Neural cell (in vitro differentiated cells): ENCODE results near the gene IREB2. TPM values are rescaled to one million over a fixed set of nuclear protein-coding genes. Genes with fewer than 3 reads are reported as not detected.

Experiments used
- H2AFZ ChIP-seq: fragments of 200-600, 300-800 bp; sonication (generic), shearing (Covaris generic); 2 replicates; pipeline ENCODE4 v1.6.0; 2014; ENCODE audit warnings: low read depth, mild to moderate bottlenecking, antibody characterized with exemption, low read length, moderate library complexity
- H3F3A ChIP-seq: fragments of 200-600 bp; shearing (Covaris generic); 2 replicates; pipeline ENCODE4 v1.6.1; 2016; ENCODE audit warnings: mild to moderate bottlenecking, moderate library complexity, mixed read lengths, antibody characterized with exemption, low read length; ENCODE audit not compliant: insufficient read depth, poor library complexity, severe bottlenecking
- H3K27ac ChIP-seq: fragments of 200-600, 300-800 bp; sonication (generic), shearing (Covaris generic); 2 replicates; pipeline ENCODE4 v1.5.1; 2014; ENCODE audit warnings: mild to moderate bottlenecking, low read length, moderate library complexity
- H3K27me3 ChIP-seq: fragments of 300-800, 200-600 bp; sonication (generic), shearing (Covaris generic); 2 replicates; pipeline ENCODE4 v1.6.0; 2014; ENCODE audit warnings: mild to moderate bottlenecking, low read depth, low read length, moderate library complexity; ENCODE audit not compliant: insufficient read depth
- H3K36me3 ChIP-seq: fragments of 300-800, 200-600 bp; sonication (generic), shearing (Covaris generic); 2 replicates; pipeline ENCODE4 v1.5.1; 2014; ENCODE audit warnings: mild to moderate bottlenecking, antibody characterized with exemption, low read length, moderate library complexity; ENCODE audit not compliant: insufficient read depth
- H3K4me2 ChIP-seq: fragments of 300-800, 200-600 bp; sonication (generic), shearing (Covaris generic); 2 replicates; pipeline ENCODE4 v1.6.0; 2014; ENCODE audit warnings: mild to moderate bottlenecking, low read length
- H3K4me3 ChIP-seq: fragments of 300-800, 200-600 bp; sonication (generic), shearing (Covaris generic); 2 replicates; pipeline ENCODE4 v1.5.1; 2014; ENCODE audit warnings: mild to moderate bottlenecking, low read length, moderate library complexity
- H3K79me2 ChIP-seq: fragments of 200-600 bp; shearing (Covaris generic); replicated peaks from 2 replicates; pipeline ENCODE4 v1.6.0; 2014; ENCODE audit warnings: mild to moderate bottlenecking, low read length, moderate library complexity; ENCODE audit not compliant: insufficient read depth
- H3K9ac ChIP-seq: fragments of 300-800, 200-600 bp; sonication (generic), shearing (Covaris generic); 2 replicates; pipeline ENCODE4 v1.6.1; 2016; ENCODE audit warnings: mild to moderate bottlenecking, low read length, mixed read lengths
- H3K9me2 ChIP-seq: fragments of 200-600 bp; shearing (Covaris generic); 2 replicates; pipeline ENCODE4 v1.6.1; 2016; ENCODE audit warnings: mild to moderate bottlenecking, low read length, mixed read lengths; ENCODE audit not compliant: insufficient read depth
- H3K9me3 ChIP-seq: fragments of 200-600, 300-800 bp; sonication (generic), shearing (Covaris generic); 2 replicates; pipeline ENCODE4 v1.6.1; 2016; ENCODE audit warnings: mild to moderate bottlenecking, mixed run types, low read length, moderate library complexity, mixed read lengths
- H4K20me1 ChIP-seq: fragments of 200-600 bp; shearing (Covaris generic); 2 replicates; pipeline ENCODE4 v1.6.1; 2016; ENCODE audit warnings: mild to moderate bottlenecking, mixed run types; ENCODE audit not compliant: insufficient read depth
- EP300 ChIP-seq: fragments of 450-650 bp; conservative IDR thresholded peaks from 2 replicates; pipeline ENCODE4 v1.6.1; 2014; ENCODE audit warnings: antibody characterized with exemption, mild to moderate bottlenecking, moderate library complexity; ENCODE audit not compliant: poor library complexity, severe bottlenecking
- EZH2 ChIP-seq: fragments of 200-600, 300-800 bp; shearing (Covaris generic), sonication (generic); IDR thresholded peaks from 2 replicates; pipeline ENCODE4 v1.6.1; 2014; ENCODE audit warnings: antibody characterized with exemption, low read length, borderline replicate concordance, mild to moderate bottlenecking; ENCODE audit not compliant: insufficient read depth, poor library complexity, severe bottlenecking
- MXI1 ChIP-seq: fragments of 450-650 bp; conservative IDR thresholded peaks from 2 replicates; pipeline ENCODE4 v1.6.1; 2014; ENCODE audit warnings: antibody characterized with exemption, mild to moderate bottlenecking; ENCODE audit not compliant: poor library complexity, severe bottlenecking
- POLR2AphosphoS5 ChIP-seq: IDR thresholded peaks from 2 replicates; pipeline ENCODE4 v1.6.1; 2012
- RAD21 ChIP-seq: fragments of 450-650 bp; conservative IDR thresholded peaks from 2 replicates; pipeline ENCODE4 v1.6.1; 2014; ENCODE audit warnings: antibody characterized with exemption, mild to moderate bottlenecking, moderate library complexity
- SMC3 ChIP-seq: fragments of 450-650 bp; conservative IDR thresholded peaks from 2 replicates; pipeline ENCODE4 v1.6.1; 2014; ENCODE audit warnings: antibody characterized with exemption, mild to moderate bottlenecking, moderate library complexity; ENCODE audit not compliant: poor library complexity
- TAF1 ChIP-seq: IDR thresholded peaks from 2 replicates; pipeline ENCODE4 v1.6.1; 2012; ENCODE audit warnings: low read depth
- polyA plus RNA-seq: library from polyadenylated mRNA; depleted of rRNA; stranded (reverse); fragments of >200 nt; gene quantifications from 2 replicates; pipeline ENCODE4 v1.2.3, GENCODE V29; 2014
- TF ChIP-seq, protein P1 (sequence below): fragments of 450-650 bp; IDR thresholded peaks from 2 replicates; pipeline ENCODE4 v1.5.1; 2014; ENCODE audit warnings: antibody characterized with exemption, mild to moderate bottlenecking, moderate library complexity; ENCODE audit not compliant: poor library complexity, severe bottlenecking
- TF ChIP-seq, protein P2 (sequence below): IDR thresholded peaks from 2 replicates; pipeline ENCODE4 v1.6.1; 2012; ENCODE audit warnings: borderline replicate concordance

IREB2 gene
- polyA plus RNA-seq, 1 donor from 2014 or later, result 45.5 TPM

DNA sequence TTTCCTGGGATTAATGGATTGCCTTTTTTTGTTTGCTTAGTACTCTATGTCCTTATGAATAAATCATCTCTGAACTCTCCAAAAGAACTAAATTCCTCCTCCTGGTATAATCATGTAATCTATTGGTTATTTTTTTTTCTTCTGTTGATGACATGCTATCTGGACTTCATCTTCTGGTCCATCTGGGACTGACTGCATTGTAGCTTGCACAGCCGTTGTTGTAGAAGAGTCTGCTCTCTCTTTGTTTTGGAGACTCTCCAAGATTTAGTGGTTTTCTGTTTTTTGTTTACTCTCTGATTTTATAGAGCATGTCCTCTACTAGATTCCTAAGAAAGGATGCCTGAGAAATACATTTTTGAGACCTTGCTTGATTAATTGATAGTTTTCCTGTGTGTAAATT lies 19.1 kb downstream of the IREB2 start:
- Histone ChIP-seq H3K4me2 (no peak overlapping the region), H3K79me2 (peaks cover 88% of the 10 kb centered on the region), H2AFZ (no peak overlapping the region), H3K9me2 (no peaks in the 10 kb centered on the region), H3K9ac (no peak overlapping the region), H3K36me3 (peaks cover 6% of the 10 kb centered on the region), H3K9me3 (no peaks in the 10 kb centered on the region), H3K27ac (no peak overlapping the region), H3K27me3 (no peaks in the 10 kb centered on the region), H3K4me3 (no peak overlapping the region), H4K20me1 (no peaks in the 10 kb centered on the region), H3F3A (no peaks in the 10 kb centered on the region)
- no peak for TF ChIP-seq EP300
- TF ChIP-seq TAF1, result no peak
- no peak for TF ChIP-seq SMC3
- no peak for TF ChIP-seq MXI1
- TF ChIP-seq, protein P1, sequence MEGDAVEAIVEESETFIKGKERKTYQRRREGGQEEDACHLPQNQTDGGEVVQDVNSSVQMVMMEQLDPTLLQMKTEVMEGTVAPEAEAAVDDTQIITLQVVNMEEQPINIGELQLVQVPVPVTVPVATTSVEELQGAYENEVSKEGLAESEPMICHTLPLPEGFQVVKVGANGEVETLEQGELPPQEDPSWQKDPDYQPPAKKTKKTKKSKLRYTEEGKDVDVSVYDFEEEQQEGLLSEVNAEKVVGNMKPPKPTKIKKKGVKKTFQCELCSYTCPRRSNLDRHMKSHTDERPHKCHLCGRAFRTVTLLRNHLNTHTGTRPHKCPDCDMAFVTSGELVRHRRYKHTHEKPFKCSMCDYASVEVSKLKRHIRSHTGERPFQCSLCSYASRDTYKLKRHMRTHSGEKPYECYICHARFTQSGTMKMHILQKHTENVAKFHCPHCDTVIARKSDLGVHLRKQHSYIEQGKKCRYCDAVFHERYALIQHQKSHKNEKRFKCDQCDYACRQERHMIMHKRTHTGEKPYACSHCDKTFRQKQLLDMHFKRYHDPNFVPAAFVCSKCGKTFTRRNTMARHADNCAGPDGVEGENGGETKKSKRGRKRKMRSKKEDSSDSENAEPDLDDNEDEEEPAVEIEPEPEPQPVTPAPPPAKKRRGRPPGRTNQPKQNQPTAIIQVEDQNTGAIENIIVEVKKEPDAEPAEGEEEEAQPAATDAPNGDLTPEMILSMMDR, result no peak
- no peak for TF ChIP-seq EZH2
- TF ChIP-seq, protein P2, sequence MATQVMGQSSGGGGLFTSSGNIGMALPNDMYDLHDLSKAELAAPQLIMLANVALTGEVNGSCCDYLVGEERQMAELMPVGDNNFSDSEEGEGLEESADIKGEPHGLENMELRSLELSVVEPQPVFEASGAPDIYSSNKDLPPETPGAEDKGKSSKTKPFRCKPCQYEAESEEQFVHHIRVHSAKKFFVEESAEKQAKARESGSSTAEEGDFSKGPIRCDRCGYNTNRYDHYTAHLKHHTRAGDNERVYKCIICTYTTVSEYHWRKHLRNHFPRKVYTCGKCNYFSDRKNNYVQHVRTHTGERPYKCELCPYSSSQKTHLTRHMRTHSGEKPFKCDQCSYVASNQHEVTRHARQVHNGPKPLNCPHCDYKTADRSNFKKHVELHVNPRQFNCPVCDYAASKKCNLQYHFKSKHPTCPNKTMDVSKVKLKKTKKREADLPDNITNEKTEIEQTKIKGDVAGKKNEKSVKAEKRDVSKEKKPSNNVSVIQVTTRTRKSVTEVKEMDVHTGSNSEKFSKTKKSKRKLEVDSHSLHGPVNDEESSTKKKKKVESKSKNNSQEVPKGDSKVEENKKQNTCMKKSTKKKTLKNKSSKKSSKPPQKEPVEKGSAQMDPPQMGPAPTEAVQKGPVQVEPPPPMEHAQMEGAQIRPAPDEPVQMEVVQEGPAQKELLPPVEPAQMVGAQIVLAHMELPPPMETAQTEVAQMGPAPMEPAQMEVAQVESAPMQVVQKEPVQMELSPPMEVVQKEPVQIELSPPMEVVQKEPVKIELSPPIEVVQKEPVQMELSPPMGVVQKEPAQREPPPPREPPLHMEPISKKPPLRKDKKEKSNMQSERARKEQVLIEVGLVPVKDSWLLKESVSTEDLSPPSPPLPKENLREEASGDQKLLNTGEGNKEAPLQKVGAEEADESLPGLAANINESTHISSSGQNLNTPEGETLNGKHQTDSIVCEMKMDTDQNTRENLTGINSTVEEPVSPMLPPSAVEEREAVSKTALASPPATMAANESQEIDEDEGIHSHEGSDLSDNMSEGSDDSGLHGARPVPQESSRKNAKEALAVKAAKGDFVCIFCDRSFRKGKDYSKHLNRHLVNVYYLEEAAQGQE, result no peak
- no peak for TF ChIP-seq POLR2AphosphoS5
- TF ChIP-seq RAD21, result no peak

DNA sequence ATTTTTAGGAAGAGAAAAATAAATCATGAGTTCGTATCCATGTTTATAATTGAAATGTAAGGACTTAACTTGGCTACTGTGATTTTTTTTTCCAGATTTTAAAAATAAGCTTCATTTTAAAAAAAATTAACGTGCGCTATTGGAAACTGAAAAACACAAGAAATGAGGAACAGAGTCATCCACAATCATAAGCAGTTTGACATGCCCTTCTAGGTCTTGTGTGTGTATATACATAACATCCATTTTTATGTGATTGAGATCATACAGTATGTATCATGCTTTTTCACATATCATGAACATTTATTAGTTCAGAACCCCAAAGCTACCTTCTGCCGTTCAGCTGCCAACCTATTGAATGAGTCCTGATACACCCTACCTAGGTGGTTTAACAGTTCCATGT lies 22.7 kb downstream of the IREB2 start:
- TF ChIP-seq EP300 (no peak), TAF1 (no peak), POLR2AphosphoS5 (no peak), MXI1 (no peak), RAD21 (no peak), SMC3 (no peak), EZH2 (no peak)
- TF ChIP-seq, protein P1, result no peak
- TF ChIP-seq, protein P2, result no peak
- H3K9me2 ChIP-seq, result no peaks in the 10 kb centered on the region
- H3K79me2 ChIP-seq, result peaks cover 69% of the 10 kb centered on the region
- no peak overlapping the region for H3K9ac ChIP-seq
- no peaks in the 10 kb centered on the region for H3K27me3 ChIP-seq
- H3K4me2 ChIP-seq, result no peak overlapping the region
- no peaks in the 10 kb centered on the region for H3F3A ChIP-seq
- H3K4me3 ChIP-seq, result no peak overlapping the region
- no peaks in the 10 kb centered on the region for H3K9me3 ChIP-seq
- no peak overlapping the region for H3K27ac ChIP-seq
- H2AFZ ChIP-seq, result no peak overlapping the region
- H3K36me3 ChIP-seq, result peaks cover 14% of the 10 kb centered on the region
- H4K20me1 ChIP-seq, result no peaks in the 10 kb centered on the region
